Measurements from ENCODE around the gene ADAM12. TPM values are rescaled to one million over a fixed set of nuclear protein-coding genes. Genes with fewer than 3 reads are reported as not detected.

ADAM12 gene
- total and polyA plus RNA-seq, 9 of the 15 experiments (the other 6 are each of a cell fraction or from before 2014, with no cell fraction given) = not detected

- TF ChIP-seq E2F8 (IDR thresholded peaks at IDR 0.05; ENCODE audit: low read depth, partially characterized antibody) = no peak
- no peak for TF ChIP-seq COPS2 (conservative IDR thresholded peaks at IDR 0.05)
Measured at GRCh38 chr10:126350216-126350992, 37.9 kb downstream of the ADAM12 start (continued).

GRCh38 chr10:126349676-126350075 lies 38.6 kb downstream of the ADAM12 start:
- 0% methylated on average over 5 of the region's 5 CpGs for WGBS (ENCODE audit: insufficient coverage, low coverage, missing lambda C conversion rate)
- Histone ChIP-seq H3K79me2 (ENCODE audit: control insufficient read depth, insufficient read depth, low read length) (no peaks in the 10 kb centered on the region), H3K9me1 (ENCODE audit: control insufficient read depth, insufficient read depth, low read length) (no peaks in the 10 kb centered on the region), H2AFZ (ENCODE audit: low read depth, low read length) (no peak overlapping the region), H3K36me3 (ENCODE audit: control insufficient read depth, insufficient read depth, low read length) (no peaks in the 10 kb centered on the region), H3K9ac (ENCODE audit: insufficient read depth in 1 of 2, low read depth in 2 of 2, low read length in 2 of 2) (no peak overlapping the region), H3K4me1 (replicated peaks in 1 of 2; ENCODE audit: control insufficient read depth in 2 of 2, insufficient read depth in 2 of 2, low read length in 2 of 2) (no peaks in the 10 kb centered on the region), H3K27me3 (ENCODE audit: control insufficient read depth in 2 of 2, insufficient read depth in 2 of 2, low read length in 2 of 2) (no peaks in the 10 kb centered on the region), H4K20me1 (replicated peaks; ENCODE audit: control insufficient read depth, insufficient read depth, low read length) (no peaks in the 10 kb centered on the region), H3K9me3 (replicated peaks; ENCODE audit: control insufficient read depth, insufficient read depth, low read depth, low read length) (no peaks in the 10 kb centered on the region), H3K4me2 (ENCODE audit: insufficient read depth, low read length) (no peak overlapping the region), H3K4me3 (no peak overlapping the region), H3K27ac (ENCODE audit: extremely low read depth, low read depth, low read length) (no peak overlapping the region)
- no peak for TF ChIP-seq ELF4 (CRISPR knock-in tag; IDR thresholded peaks at IDR 0.05)
- no peak for TF ChIP-seq DACH1 (IDR thresholded peaks at IDR 0.05; ENCODE audit: partially characterized antibody)
- no peak for TF ChIP-seq ZNF589 (CRISPR knock-in tag; IDR thresholded peaks at IDR 0.05; ENCODE audit: low read depth)
- no peak for TF ChIP-seq PHB2 (IDR thresholded peaks at IDR 0.05; ENCODE audit: low read depth)
- TF ChIP-seq MCM5 (IDR thresholded peaks at IDR 0.05; ENCODE audit: low read depth) = no peak
- TF ChIP-seq ZNF133 (CRISPR knock-in tag; IDR thresholded peaks at IDR 0.05) = no peak
- TF ChIP-seq ZBTB9 (CRISPR knock-in tag; IDR thresholded peaks at IDR 0.05) = no peak
- TF ChIP-seq EGR1 (conservative IDR thresholded peaks at IDR 0.05) = no peak
- no peak for TF ChIP-seq NCOA6 (IDR thresholded peaks at IDR 0.05)
- TF ChIP-seq PRPF4 (IDR thresholded peaks at IDR 0.05; ENCODE audit: insufficient read depth, low read depth, low read length, poor library complexity, severe bottlenecking) = no peak
- no peak for TF ChIP-seq EP300 (IDR thresholded peaks at IDR 0.05; ENCODE audit: low read length)
- no peak for TF ChIP-seq ZNF584 (CRISPR knock-in tag; IDR thresholded peaks at IDR 0.05; ENCODE audit: low read depth)
- TF ChIP-seq ZBTB12 (CRISPR knock-in tag; IDR thresholded peaks at IDR 0.05) = no peak
- no peak for TF ChIP-seq ZNF282 (CRISPR knock-in tag; IDR thresholded peaks at IDR 0.05)
- DNase-seq (ENCODE audit: extremely low read depth in 1 of 4, low spot score in 3 of 4) = no peak
- ChIA-PET CTCF (ENCODE audit: low intra/inter-chr PET ratio) (no interaction called here), POLR2A (no interaction called here)
- FAIRE-seq = no peak
- no peak for ATAC-seq
- no TSS peak for BruUV-seq (replicated peaks)
- intact Hi-C loops (cut with micrococcal nuclease) (no loop called here), in situ Hi-C loops (cut with MboI) (no loop called here)

Measured in K562 (cell line).